DND-41 (cell line): ENCODE results near the gene GCNT3.

Source experiments
- CTCF ChIP-seq: IDR thresholded peaks from 2 replicates; pipeline ENCODE4 v1.5.1; 2012; ENCODE audit warnings: borderline replicate concordance, low read length, moderate library complexity, mild to moderate bottlenecking; ENCODE audit not compliant: poor library complexity, severe bottlenecking; ENCODE audit errors: extremely low read depth
- EZH2 ChIP-seq: IDR thresholded peaks from 3 replicates; pipeline ENCODE4 v1.6.1; 2012; ENCODE audit warnings: borderline replicate concordance, low read depth, mild to moderate bottlenecking, moderate library complexity, low read length, inconsistent platforms; ENCODE audit not compliant: severe bottlenecking

- no peak for TF ChIP-seq CTCF
- TF ChIP-seq EZH2: no peak
Measured at GRCh38 chr15:59649603-59650002, 38.0 kb downstream of the GCNT3 start.
